Uterus (tissue), 4 donors: Measurements from ENCODE around the gene CTSV. TPM values are rescaled to one million over a fixed set of nuclear protein-coding genes. Genes with fewer than 3 reads are reported as not detected.
"Not testable (repeated sequence)": the region's sequence is repeated elsewhere in the genome, so short reads cannot be mapped to it uniquely, and the experiment has no call there.

ENCODE experiments used
- DNase-seq, 2 donors: peaks; one replicate each; pipeline ENCODE4 v3.0.0-alpha.2; 2019 to 2020
- H3K27ac ChIP-seq, 2 donors: fragments of 200-600 bp; sonication (generic); 1 replicate in 1 of 2; 2 replicates in 1 of 2; pipeline ENCODE4 v1.5.1; 2016 to 2018
- H3K27me3 ChIP-seq, 2 donors: fragments of 200-600 bp; sonication (generic); one replicate each; pipeline ENCODE4 v1.5.1; 2018 to 2019; ENCODE audit warnings: control low read depth in 1 of 2
- H3K36me3 ChIP-seq, 2 donors: fragments of 200-600 bp; sonication (generic); one replicate each; pipeline ENCODE4 v1.5.1; 2019; ENCODE audit warnings: control low read depth in 1 of 2
- H3K4me1 ChIP-seq, 2 donors: fragments of 200-600 bp; sonication (generic); one replicate each; pipeline ENCODE4 v1.5.1; 2018 to 2019; ENCODE audit warnings: control low read depth in 1 of 2
- H3K4me3 ChIP-seq, 2 donors: fragments of 200-600 bp; sonication (generic); 1 replicate in 1 of 2; 2 replicates in 1 of 2; pipeline ENCODE4 v1.5.1; 2018 to 2019; ENCODE audit warnings: mild to moderate bottlenecking in 1 of 2
- H3K9me3 ChIP-seq, 2 donors: fragments of 200-600 bp; sonication (generic); one replicate each; pipeline ENCODE4 v1.5.1; 2019; ENCODE audit warnings: control low read depth in 1 of 2
- POLR2A ChIP-seq, 2 donors: fragments of 450-650 bp; IDR thresholded peaks; one replicate each; pipeline ENCODE4 v1.6.1; 2016; ENCODE audit warnings: antibody characterized with exemption in 2 of 2, mild to moderate bottlenecking in 1 of 2, moderate library complexity in 1 of 2
- intact Hi-C: fragments of 100-400 bp; cut with DNase I; formaldehyde crosslinking; loops from one replicate; pipeline ENCODE4 v1.15.1; 2023; ENCODE audit warnings: low total_unique reads
- total RNA-seq, 4 donors: library from RNA; depleted of rRNA in 3 of 4; stranded (reverse); fragments of >200 nt in 3 of 4; gene quantifications; one replicate each; pipeline versions ENCODE4 v1.1.0 to v1.2.4, GENCODE V29; 2014 to 2023
- TF ChIP-seq, protein P1 (sequence below), 4 experiments: fragments of 200-600 bp in 2 of 4; fragments of 450-650 bp in 2 of 4; sonication (generic) in 2 of 4; IDR thresholded peaks; one replicate each; pipeline ENCODE4 v1.5.1; 2016 to 2019; ENCODE audit warnings: antibody characterized with exemption in 4 of 4, mild to moderate bottlenecking in 2 of 4, moderate library complexity in 1 of 4
- donor health status: DM: yes; HTN: yes; CAD: no.

CTSV gene
- total RNA-seq, 4 donors from 2014 or later: 1.6 TPM; not detected in 3

- H3K4me3 ChIP-seq: peak overlapping the region; percentile 39 to 42
- TF ChIP-seq POLR2A (IDR thresholded peaks at IDR 0.05): no peak
- TF ChIP-seq, protein P1, sequence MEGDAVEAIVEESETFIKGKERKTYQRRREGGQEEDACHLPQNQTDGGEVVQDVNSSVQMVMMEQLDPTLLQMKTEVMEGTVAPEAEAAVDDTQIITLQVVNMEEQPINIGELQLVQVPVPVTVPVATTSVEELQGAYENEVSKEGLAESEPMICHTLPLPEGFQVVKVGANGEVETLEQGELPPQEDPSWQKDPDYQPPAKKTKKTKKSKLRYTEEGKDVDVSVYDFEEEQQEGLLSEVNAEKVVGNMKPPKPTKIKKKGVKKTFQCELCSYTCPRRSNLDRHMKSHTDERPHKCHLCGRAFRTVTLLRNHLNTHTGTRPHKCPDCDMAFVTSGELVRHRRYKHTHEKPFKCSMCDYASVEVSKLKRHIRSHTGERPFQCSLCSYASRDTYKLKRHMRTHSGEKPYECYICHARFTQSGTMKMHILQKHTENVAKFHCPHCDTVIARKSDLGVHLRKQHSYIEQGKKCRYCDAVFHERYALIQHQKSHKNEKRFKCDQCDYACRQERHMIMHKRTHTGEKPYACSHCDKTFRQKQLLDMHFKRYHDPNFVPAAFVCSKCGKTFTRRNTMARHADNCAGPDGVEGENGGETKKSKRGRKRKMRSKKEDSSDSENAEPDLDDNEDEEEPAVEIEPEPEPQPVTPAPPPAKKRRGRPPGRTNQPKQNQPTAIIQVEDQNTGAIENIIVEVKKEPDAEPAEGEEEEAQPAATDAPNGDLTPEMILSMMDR (IDR thresholded peaks at IDR 0.05): no peak
- H3K9me3 ChIP-seq: no peaks in the 10 kb centered on the region
- peaks cover 0 to 6% of the 10 kb centered on the region in 2 donors for H3K4me1 ChIP-seq
- H3K27ac ChIP-seq: no peak overlapping the region
- H3K27me3 ChIP-seq: no peaks in the 10 kb centered on the region
- no peaks in the 10 kb centered on the region for H3K36me3 ChIP-seq
- DNase-seq: no peak
- intact Hi-C loops: no loop called here
Observed at GRCh38 chr9:97039514-97039860, 545 bp upstream of the CTSV start.

- H3K4me1 ChIP-seq, DNase-seq, H3K36me3 ChIP-seq, H3K27ac ChIP-seq, intact Hi-C loops, H3K27me3 ChIP-seq, H3K9me3 ChIP-seq, H3K4me3 ChIP-seq: not testable (repeated sequence)
Observed at GRCh38 chr9:97023505-97023904, 15.4 kb downstream of the CTSV start.

DNA sequence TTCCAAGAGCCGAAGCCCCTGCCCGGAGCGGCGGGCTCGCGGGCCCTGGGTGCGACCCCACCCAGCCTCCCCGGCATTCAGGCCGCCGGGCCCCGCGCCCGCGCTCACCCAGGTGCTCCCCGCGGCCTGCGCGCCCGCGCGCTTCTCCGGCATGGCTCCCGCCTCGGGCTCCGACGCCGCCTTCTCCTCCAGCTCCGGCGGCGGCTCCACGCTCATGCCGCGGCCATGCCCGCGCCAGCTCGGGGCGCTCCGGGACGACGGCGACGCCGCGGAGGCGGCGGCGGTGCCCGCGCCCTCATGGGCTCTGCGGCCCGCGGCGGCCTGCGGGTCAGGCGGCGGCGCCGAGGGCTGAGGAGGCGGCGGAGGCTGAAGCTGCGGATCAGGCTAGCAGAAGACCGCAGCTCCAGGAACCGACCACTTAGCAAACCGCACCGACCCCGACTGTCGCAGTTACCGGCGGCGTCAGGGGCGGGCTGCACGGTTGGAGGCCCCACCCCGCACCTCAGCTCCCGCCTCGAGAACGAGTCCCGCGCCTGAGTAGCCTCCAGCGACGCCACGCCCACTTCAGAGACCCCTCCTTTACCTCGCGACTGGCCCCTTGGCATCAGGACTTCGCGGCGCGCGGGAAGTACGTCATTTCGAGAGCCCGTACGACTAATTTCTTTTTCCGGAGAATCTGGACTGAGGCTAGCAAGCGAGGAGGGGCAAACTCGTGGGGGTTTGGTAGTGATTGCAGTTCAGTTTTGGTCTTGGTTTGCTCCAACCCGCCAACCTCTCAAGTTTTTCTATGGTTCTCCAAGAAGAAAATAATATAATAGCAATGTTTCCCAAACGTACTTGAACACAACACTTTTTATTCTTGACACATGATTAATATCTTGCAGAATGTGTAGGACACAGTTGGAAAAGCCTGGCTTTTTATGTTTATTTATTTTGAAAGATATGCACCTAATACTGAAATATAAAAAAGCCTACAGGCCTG lies 25.5 kb downstream of the CTSV start:
- peak; percentile 64 to 73 for DNase-seq
- H3K9me3 ChIP-seq, H3K36me3 ChIP-seq, intact Hi-C loops, H3K4me1 ChIP-seq, H3K27me3 ChIP-seq: not testable (repeated sequence)
- Histone ChIP-seq H3K27ac (peak overlapping the region; percentile 86 to 88), H3K4me3 (peak overlapping the region; percentile 33 to 69)
- TF ChIP-seq POLR2A (IDR thresholded peaks at IDR 0.05): peak; percentile 16 to 71

DNA sequence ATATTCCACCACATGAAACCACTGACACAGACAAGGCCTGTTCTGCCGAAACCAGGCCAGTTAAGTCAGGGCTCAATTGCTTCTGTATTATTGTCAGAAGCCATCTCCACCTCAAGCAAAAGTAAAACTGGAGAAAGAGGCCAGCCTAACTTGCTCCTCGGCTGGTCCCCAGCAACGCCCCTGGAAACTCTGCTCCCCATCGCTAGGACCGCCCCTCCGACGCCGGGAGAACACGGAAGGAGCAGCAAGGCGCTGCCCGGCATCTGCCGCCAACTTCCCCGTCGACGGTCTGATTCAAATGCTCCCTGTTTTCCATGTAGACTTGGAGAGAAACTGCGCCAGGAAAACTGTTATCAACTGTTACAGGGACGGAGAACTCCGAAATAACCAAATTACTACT lies 26.3 kb downstream of the CTSV start:
- DNase-seq, H3K27me3 ChIP-seq, intact Hi-C loops, H3K4me1 ChIP-seq, H3K9me3 ChIP-seq, H3K36me3 ChIP-seq: not testable (repeated sequence)
- Histone ChIP-seq H3K4me3 (peak overlapping the region; percentile 33 to 69), H3K27ac (peak overlapping the region; percentile 86 to 88)

DNA sequence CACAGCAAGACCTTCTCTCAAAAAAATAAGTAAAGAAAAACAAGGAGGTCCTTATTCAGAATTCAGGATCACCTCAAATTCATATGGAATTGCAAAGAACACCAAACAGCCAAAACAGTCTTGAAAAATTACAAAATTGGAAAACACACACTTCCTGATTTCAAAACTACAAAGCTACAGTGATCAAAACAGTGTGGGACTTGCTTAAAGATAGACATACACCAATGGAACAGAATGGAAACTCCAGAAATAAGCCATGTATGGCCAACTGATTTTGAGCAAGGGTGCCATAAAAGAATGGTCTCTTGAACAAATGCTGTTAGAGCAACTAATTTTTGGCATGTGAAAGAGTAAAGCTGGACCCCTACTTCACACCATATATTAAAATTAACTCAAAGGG lies 36.7 kb downstream of the CTSV start:
- intact Hi-C loops, H3K4me3 ChIP-seq: not testable (repeated sequence)

DNA sequence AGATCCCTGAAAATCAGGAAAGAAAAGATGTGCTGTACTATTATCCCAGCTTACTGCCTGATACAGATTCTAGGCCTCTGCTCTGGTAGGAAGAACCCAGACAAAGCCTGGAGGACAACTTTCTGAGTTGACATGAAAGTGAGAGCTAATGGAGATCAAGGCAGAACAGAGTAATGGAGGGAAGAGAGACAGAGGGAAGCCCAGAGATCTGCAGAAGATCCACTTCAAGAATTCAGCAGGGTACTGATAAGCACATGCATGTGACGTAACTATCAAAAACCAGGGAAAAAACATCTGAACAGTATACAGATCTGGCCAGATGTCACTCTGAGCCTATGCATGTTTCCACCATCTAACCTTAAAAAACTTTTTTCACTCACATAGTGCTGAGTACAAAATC lies 37.6 kb downstream of the CTSV start:
- H3K4me3 ChIP-seq, H3K9me3 ChIP-seq, H3K36me3 ChIP-seq, H3K27me3 ChIP-seq, intact Hi-C loops, H3K27ac ChIP-seq, H3K4me1 ChIP-seq, DNase-seq: not testable (repeated sequence)

More for the DNA sequence above, 36.7 kb downstream of the CTSV start:
- H3K27me3 ChIP-seq, H3K4me1 ChIP-seq, H3K27ac ChIP-seq, H3K36me3 ChIP-seq, DNase-seq, H3K9me3 ChIP-seq: not testable (repeated sequence)

DNA sequence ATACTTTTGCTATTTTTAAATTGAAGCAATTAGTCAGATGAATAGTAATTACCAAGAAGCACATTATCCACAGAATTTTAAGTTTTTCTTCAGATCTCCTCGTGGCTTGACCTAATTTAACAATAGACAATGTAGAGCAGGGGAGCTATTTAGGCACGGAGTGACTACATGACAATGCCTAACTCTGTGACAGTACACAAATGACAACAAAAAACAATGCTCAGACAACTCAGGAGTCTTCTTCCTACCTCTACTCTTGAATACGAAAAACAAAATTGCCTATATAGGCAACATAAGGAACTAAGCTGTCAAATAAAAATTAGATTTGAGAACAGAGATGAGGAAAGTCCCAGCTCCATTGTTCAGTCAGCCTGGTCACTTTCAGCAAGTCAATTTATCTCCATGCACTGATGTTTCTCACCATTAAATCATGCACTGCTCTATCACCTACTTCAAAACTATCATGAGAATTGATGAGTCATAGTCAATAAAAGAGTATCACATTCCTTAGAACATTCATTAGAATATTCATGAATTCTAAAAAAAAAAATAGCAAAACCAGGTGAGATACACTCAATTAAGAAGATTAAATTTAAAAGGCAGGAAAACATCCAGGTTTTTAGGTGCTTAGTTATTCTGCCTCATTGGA lies 38.7 kb downstream of the CTSV start:
- H3K9me3 ChIP-seq, H3K4me1 ChIP-seq, H3K27me3 ChIP-seq, H3K4me3 ChIP-seq, intact Hi-C loops, H3K27ac ChIP-seq, H3K36me3 ChIP-seq, DNase-seq: not testable (repeated sequence)

DNA sequence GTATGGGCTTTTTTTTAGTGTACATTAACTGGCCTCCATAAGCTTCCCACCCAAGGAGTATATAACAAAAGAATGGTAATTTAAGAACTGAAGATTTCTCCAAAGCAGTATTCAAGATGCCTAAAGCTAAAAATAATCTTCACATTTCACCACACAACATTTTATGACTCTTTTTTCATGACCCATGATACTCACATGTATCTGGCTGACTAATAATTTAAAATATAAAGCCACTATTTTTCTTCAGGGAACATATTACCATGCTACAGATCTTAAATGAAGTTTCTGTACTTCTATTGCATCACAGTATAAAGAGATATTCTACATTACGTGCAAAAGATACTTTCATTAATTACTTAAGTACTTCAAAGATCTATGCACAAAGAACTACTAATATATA lies 39.2 kb downstream of the CTSV start:
- H3K9me3 ChIP-seq, H3K4me1 ChIP-seq, intact Hi-C loops, H3K4me3 ChIP-seq, H3K36me3 ChIP-seq, DNase-seq, H3K27me3 ChIP-seq, H3K27ac ChIP-seq: not testable (repeated sequence)

DNA sequence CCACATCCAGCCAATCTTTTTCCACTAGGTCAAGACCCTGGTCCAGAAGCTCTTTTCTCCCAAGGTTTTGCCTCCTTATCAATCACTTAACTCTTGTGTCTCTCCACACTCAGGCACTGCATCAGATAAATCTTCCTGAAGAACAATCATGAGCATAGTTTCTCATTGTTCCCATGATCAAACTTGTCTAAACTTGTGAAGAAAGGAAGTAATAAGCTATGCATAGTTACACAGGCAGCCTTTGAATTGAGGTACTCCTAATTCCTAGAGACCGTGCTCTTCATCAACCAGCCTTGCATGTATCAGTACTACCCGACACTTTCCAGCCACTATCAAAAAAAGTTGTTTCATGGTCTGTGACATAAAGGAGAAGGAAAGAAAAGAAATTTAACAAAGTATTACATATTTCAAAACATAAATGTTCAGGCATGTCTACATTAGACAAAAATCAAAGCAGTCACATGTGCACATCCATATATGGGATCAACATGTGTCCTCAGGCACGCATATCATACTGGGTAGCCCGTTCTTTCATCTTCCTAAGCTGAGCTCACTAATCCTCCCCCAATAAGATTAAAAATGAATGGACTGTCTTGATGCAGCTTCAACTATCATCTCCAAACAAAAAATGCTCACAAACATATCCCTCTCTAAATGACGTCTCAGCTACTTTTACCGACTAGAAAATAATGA lies 41.8 kb downstream of the CTSV start:
- DNase-seq, intact Hi-C loops, H3K4me3 ChIP-seq, H3K27ac ChIP-seq, H3K4me1 ChIP-seq, H3K27me3 ChIP-seq, H3K36me3 ChIP-seq, H3K9me3 ChIP-seq: not testable (repeated sequence)

DNA sequence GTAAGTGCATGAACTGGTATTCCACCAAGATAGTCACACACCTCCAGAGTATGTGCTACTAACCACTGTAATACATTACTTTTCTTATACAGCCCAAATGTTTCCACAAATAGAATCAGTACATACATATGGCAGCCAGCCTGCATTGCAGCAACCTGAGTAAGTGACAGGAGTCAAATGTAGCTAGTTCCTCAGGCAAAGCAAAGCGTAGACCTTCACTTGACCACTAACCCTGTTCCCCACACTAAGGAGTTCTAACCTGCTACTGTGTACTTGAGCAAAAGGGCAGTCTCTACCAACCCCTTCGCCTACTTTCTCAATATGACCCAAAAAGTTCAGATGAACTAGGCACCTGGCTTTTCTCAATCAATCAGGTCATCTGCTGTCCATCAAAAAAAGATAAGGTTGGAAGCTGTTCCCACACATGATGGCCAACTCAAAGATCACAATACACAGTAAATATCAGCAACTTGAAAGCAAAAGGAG lies 44.4 kb downstream of the CTSV start:
- H3K27ac ChIP-seq, H3K36me3 ChIP-seq, H3K4me1 ChIP-seq, DNase-seq, intact Hi-C loops, H3K9me3 ChIP-seq, H3K4me3 ChIP-seq, H3K27me3 ChIP-seq: not testable (repeated sequence)

DNA sequence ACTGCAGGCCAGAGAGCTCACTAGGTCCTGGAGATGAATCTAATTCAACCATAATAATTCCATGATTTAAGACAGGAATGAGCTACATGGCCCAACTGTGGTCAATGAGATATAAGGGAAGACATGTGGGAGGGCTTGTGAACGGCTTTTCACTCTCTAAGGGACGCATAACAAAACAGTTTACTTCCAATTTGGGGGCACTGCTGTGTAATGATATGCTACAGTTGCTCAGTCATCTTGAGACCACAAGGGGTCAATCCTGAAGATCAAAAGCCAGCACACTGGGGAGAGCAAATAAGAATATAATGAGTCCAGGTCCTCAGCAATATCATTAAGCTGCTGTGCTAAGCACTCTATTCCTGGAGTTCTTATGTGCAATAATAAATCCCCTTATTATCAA lies 46.6 kb downstream of the CTSV start:
- H3K4me3 ChIP-seq, DNase-seq, H3K36me3 ChIP-seq, H3K9me3 ChIP-seq, H3K4me1 ChIP-seq, H3K27me3 ChIP-seq, H3K27ac ChIP-seq, intact Hi-C loops: not testable (repeated sequence)
